NK-92 treated with Interleukin-12 subunit alpha and Interleukin-12 subunit beta, amount 100 ng/mL, for 24 hours (cell line): ENCODE results near the gene TAS1R1.
"Not testable (repeated sequence)": the region's sequence is repeated elsewhere in the genome, so short reads cannot be mapped to it uniquely, and the experiment has no call there.

Experiments
- DNase-seq: peaks from one replicate; lab custom pipeline; 2025; lab: John Stamatoyannopoulos, UW

TAS1R1 gene

GRCh38 chr1:6591222-6591621 is 36.1 kb downstream of the TAS1R1 start:
- no peak for DNase-seq

- DNase-seq: no peak
Measured at GRCh38 chr1:6591644-6592043, 36.5 kb downstream of the TAS1R1 start.

- DNase-seq: no peak
Measured at GRCh38 chr1:6592441-6592840, 37.3 kb downstream of the TAS1R1 start.

- DNase-seq: no peak
Measured at GRCh38 chr1:6592865-6593593, 37.9 kb downstream of the TAS1R1 start.

- no peak for DNase-seq
Measured at GRCh38 chr1:6593810-6594209, 38.7 kb downstream of the TAS1R1 start.

GRCh38 chr1:6594977-6595740 is 40.1 kb downstream of the TAS1R1 start:
- no peak for DNase-seq

- DNase-seq: no peak
Measured at GRCh38 chr1:6596351-6596750, 41.2 kb downstream of the TAS1R1 start.

- no peak for DNase-seq
Measured at GRCh38 chr1:6596886-6597776, 42.0 kb downstream of the TAS1R1 start.

GRCh38 chr1:6597777-6598131 is 42.6 kb downstream of the TAS1R1 start:
- DNase-seq: no peak

- no peak for DNase-seq
Measured at GRCh38 chr1:6599141-6599975, 44.3 kb downstream of the TAS1R1 start.

GRCh38 chr1:6599991-6600390 is 44.9 kb downstream of the TAS1R1 start:
- DNase-seq: not testable (repeated sequence)

- no peak for DNase-seq
Measured at GRCh38 chr1:6600410-6601048, 45.4 kb downstream of the TAS1R1 start.

GRCh38 chr1:6601049-6601922 is 46.2 kb downstream of the TAS1R1 start:
- DNase-seq: peak; percentile 78

GRCh38 chr1:6601923-6602668 is 47.0 kb downstream of the TAS1R1 start:
- DNase-seq: no peak

- DNase-seq: peak; percentile 73
Measured at GRCh38 chr1:6602669-6603237, 47.6 kb downstream of the TAS1R1 start, which contains the start of gene KLHL21. Gene KLHL21, minus strand, starts transcription at chr1:6602869. Its CDS starts 52 bp downstream, at chr1:6602817.

- DNase-seq: no peak
Measured at GRCh38 chr1:6603238-6603914, 48.3 kb downstream of the TAS1R1 start.

GRCh38 chr1:6603915-6604558 is 48.9 kb downstream of the TAS1R1 start:
- no peak for DNase-seq
